HG03108 (cell line): ENCODE results near the gene UAP1L1.

Experiments
- ATAC-seq: cut with Tn5 transposase; IDR thresholded peaks from one replicate; pipeline ENCODE4 v1.9.1; 2021; ENCODE audit warnings: moderate library complexity; ENCODE audit not compliant: unreplicated experiment

UAP1L1 gene

DNA sequence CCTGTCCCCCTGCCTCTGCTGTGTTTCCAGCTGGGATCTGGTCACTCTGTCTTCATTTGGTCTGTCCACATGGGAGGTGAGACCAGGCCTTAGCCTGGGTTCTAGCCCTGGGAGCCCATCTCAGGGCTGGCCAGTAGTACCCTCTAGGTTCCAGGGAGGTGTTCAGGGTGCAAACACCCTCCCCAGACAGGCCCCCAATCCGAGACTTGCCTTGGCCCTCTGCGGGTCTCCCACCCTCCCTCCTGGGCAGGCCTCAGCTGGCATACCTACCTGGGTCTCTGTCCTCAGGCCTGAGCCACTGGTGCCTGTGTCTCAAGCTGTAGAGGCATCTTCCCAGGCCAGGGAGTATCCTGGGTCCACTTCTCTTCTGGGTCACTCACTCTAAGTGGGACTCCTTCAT, 6.0 kb upstream of the UAP1L1 start:
- ATAC-seq, result no peak

DNA sequence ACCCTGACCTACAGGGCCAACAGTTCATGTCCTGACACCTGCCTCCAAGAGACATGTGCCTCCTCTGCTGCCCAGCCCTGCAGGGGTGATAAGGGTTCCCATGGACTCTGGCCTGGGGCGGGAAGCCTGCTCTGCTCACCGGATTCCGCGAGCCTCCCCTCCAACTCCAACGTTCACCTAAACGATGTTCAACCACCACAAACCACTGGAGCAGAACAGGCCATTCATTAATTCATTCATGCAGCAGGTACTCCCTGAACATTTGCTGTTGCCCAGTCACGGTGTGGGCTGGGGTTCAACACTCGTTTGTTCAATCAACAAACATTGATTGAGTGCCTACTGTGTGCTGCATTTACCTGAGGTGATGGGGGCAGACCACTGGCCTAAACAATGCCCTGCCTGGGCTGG, 3.3 kb upstream of the UAP1L1 start:
- ATAC-seq, result no peak

- no peak for ATAC-seq
Observed at GRCh38 chr9:137074657-137075274, 2.6 kb upstream of the UAP1L1 start.

GRCh38 chr9:137075275-137075775, 2.0 kb upstream of the UAP1L1 start:
- no peak for ATAC-seq

DNA sequence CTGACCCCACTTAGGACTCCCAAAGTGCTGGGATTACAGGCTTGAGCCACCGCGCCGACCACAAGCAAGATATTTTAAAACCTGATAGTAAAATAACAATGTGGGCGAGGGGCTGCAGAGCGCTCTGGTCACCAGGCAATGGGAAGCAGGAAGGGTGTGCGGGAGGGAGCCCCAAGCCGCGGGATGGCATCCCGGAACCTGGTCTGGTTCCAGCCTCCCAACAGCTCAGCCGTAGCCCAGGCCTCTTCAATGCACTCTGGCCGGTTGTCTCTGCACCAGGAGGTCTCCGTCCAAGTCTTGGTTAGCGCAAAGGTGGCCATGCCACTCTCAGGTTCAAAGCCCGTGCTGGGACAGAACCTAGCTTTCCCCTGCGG, 694 bp upstream of the UAP1L1 start:
- ATAC-seq, result no peak

DNA sequence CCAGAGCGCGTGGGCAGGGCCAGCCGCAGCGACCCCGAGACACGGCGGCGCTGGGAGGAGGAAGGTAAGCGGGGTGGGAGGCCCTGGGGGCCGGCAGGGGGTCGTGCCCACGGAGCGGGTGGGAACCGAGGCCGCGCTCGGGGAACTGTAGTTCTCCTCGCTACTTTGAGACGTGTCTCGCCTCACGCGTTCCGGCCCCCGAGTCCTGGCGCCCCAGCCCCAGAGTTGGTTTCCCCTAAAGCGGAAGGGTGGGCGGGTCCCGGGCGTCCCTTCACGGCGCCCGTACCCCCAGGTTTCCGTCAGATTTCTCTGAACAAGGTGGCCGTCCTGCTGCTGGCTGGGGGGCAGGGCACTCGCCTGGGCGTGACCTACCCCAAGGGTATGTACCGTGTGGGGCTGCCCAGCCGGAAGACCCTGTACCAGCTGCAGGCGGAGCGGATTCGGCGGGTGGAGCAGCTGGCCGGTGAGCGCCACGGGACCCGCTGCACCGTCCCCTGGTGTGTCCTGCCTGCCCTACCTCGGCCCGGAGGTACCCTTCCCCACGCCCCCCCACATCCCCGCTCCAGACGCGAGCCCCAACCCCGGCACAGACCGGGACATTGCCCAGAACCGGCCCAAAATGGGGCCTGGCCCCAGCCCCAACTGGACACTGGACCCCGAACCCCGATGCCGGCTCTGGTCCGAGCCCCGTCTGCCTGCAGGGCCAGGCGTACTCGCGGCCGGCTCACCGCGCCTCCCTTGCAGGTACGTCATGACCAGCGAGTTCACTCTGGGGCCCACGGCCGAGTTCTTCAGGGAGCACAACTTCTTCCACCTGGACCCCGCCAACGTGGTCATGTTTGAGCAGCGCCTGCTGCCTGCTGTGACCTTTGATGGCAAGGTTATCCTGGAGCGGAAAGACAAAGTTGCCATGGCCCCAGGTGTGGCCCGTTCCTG, 709 bp downstream of the UAP1L1 start:
- ATAC-seq, result peak; percentile 28

DNA sequence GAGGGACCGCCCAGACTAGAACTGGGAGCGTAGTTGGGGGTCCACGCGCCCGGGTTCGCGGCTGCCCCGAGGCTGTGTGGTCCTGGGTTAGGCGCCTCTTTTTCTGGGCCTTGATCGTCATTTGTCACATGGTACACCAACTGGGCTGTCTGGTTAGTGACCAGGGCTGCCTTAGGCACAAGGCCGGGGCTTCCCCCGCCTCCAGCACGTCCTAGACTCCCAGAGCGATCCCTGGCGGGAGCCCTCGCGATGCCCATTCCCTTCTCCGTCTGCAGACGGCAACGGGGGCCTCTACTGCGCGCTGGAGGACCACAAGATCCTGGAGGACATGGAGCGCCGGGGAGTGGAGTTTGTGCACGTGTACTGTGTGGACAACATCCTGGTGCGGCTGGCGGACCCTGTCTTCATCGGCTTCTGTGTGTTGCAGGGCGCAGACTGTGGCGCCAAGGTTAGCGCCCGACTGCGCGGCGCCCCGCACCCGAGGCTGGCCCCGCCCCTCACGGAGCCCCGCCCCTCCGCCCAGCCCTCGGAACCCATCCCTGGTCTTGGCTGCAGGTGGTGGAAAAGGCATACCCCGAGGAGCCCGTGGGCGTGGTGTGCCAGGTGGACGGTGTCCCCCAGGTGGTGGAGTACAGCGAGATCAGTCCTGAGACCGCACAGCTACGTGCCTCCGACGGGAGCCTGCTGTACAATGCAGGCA, 1.5 kb downstream of the UAP1L1 start:
- no peak for ATAC-seq

GRCh38 chr9:137079401-137079787, 2.1 kb downstream of the UAP1L1 start:
- ATAC-seq, result no peak

- no peak for ATAC-seq
Observed at GRCh38 chr9:137080260-137081122, 3.2 kb downstream of the UAP1L1 start.

GRCh38 chr9:137082222-137082924, 5.1 kb downstream of the UAP1L1 start:
- ATAC-seq, result no peak

- ATAC-seq, result no peak
Observed at GRCh38 chr9:137082925-137083290, 5.6 kb downstream of the UAP1L1 start.

DNA sequence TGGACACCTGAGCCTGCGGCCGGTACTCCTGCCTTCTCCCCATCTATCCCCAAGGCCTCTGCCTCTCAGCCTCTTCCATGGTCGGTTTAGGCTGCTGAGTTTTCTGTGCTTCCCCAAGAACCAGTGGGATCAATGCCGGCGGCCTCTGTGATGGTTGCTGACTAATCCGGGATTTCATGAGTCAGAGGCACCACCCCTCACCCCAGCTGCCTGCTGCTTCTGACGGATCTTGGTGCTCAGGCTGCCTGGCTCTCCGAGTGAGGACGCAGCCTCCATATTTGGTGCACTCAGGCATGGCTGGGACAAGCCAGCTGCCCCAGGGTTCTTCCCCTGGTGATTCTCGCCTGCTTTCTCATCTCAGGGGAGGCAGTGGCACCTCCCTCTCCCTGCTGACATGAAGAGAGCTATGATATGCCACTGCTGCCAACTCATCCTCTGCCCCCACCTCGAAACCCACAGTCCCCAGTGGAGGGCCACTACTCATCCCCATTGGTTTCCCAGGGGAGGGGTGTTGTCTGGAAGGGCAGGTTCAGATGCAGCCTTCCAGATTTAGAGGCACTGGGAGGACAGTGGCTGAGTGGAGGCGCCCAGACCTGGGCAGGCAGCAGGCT, 6.2 kb downstream of the UAP1L1 start:
- no peak for ATAC-seq

DNA sequence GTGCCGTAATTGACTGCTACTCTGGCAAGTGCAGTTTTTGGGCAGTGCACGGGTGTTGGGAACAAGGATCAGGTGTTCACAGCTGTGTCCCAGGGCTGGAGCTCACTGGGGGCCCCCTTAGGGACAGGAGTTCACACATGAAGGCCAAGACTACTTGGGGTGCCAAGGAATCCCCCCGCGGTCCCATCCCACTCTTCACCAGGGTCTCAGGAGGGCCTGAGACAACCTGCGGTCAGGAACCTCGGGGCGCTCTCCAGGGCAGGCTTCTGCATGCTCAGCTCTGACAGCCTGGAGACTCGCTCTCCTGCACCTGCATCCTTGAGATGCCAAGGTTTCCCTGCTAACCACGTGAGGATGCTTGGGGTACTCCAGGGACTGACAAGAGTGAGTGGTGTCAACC, 7.2 kb downstream of the UAP1L1 start:
- ATAC-seq, result no peak

GRCh38 chr9:137085920-137086530, 8.7 kb downstream of the UAP1L1 start:
- ATAC-seq, result peak; percentile 4

DNA sequence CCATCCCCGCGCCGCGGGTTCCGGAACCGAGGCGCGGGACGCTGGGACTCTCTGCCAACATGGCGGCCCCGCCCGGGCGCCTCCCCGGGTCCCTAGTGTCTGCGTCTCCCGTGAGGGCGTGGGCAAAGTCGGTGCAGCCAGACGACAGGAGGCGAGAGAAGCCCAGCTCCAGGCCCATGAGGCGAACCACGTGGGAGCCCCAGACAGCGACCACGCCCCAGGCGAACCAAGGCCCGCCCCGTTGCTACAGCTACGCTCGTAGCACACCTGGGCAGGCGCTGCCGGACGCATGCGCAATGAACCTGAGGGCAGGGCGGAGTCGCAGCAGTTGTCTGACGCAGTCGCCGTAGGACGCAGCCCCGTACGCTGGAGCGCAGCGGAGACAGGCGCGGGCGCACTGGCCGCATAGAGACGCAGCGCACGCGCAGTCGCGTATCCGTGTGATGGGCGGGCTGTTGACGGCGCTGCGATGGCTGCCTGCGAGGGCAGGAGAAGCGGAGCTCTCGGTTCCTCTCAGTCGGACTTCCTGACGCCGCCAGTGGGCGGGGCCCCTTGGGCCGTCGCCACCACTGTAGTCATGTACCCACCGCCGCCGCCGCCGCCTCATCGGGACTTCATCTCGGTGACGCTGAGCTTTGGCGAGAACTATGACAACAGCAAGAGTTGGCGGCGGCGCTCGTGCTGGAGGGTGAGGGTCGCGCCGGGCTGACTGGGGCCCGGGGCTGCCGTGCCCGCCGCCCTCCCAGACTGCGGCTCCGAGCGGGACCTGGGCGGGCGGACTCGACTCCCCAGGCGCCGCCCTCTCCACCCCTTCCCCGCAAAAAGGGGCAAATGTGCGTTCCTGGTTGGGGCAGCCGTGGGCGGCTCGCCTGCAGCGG, 9.5 kb downstream of the UAP1L1 start, which contains the start of gene MAN1B1:
MAN1B1 (plus strand) TSS at position 455 of the 878 bp plus-strand sequence; CDS start at position 470, 15 bp downstream.
- ATAC-seq, result peak; percentile 85

- ATAC-seq, result no peak
Observed at GRCh38 chr9:137087409-137087925, 10.2 kb downstream of the UAP1L1 start.

DNA sequence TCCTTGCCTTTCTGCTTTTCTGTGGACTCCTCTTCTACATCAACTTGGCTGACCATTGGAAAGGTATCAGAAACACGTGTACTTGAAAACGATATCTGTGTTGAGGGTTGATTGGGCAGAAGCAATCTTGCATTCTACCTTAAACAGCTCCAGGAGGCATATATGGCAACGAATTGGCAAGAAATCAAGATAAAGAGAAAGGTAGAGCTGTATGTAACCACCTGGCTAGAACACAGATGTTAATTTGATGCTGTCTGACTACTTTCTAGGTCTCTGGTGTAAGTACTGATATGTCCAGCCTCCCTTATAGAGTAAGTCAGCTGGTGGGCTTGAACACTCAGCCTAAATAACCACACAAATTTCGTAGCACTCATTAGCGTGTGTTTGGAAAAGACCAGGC, 10.8 kb downstream of the UAP1L1 start:
- no peak for ATAC-seq
